H9 (cell line): Measurements from ENCODE around the gene TBC1D10B. TPM values are rescaled to one million over a fixed set of nuclear protein-coding genes. Genes with fewer than 3 reads are reported as not detected.

Experiments
- DNase-seq: peaks from one replicate; pipeline ENCODE4 v3.0.0-alpha.2; 2017
- H2AFZ ChIP-seq: one replicate; pipeline ENCODE4 v1.6.1; 2013; ENCODE audit warnings: mild to moderate bottlenecking, low read length, control low read depth, moderate library complexity
- H2AK5ac ChIP-seq: 2 replicates; pipeline ENCODE4 v1.6.1; 2013; ENCODE audit warnings: low read length, control low read depth, mixed read lengths; ENCODE audit not compliant: insufficient read length
- H2BK120ac ChIP-seq: one replicate; pipeline ENCODE4 v1.6.1; 2013; ENCODE audit warnings: low read depth, mild to moderate bottlenecking, low read length, control low read depth, inconsistent platforms; ENCODE audit not compliant: poor library complexity, severe bottlenecking
- H2BK12ac ChIP-seq: 2 replicates; pipeline ENCODE4 v1.6.1; 2013; ENCODE audit warnings: low read length, control low read depth, mixed read lengths, low read depth; ENCODE audit not compliant: insufficient read length
- H2BK15ac ChIP-seq: 2 replicates; pipeline ENCODE4 v1.6.1; 2013; ENCODE audit warnings: low read depth, low read length, control low read depth
- H2BK20ac ChIP-seq: one replicate; pipeline ENCODE4 v1.6.1; 2013; ENCODE audit warnings: low read depth, mild to moderate bottlenecking, low read length, control low read depth, inconsistent platforms; ENCODE audit not compliant: poor library complexity, severe bottlenecking
- H2BK5ac ChIP-seq: 2 replicates; pipeline ENCODE4 v1.6.1; 2013; ENCODE audit warnings: low read length, control low read depth, mixed read lengths; ENCODE audit not compliant: insufficient read length
- H3K14ac ChIP-seq: 2 replicates; pipeline ENCODE4 v1.6.1; 2013; ENCODE audit warnings: low read length, control low read depth; ENCODE audit not compliant: insufficient read depth
- H3K18ac ChIP-seq: 2 replicates; pipeline ENCODE4 v1.6.1; 2013; ENCODE audit warnings: low read depth, mild to moderate bottlenecking, mixed read lengths, low read length, control low read depth; ENCODE audit not compliant: insufficient read length
- H3K23ac ChIP-seq: 2 replicates; pipeline ENCODE4 v1.6.1; 2013; ENCODE audit warnings: low read length, control low read depth, mixed read lengths, low read depth; ENCODE audit not compliant: insufficient read length
- H3K23me2 ChIP-seq: 2 replicates; pipeline ENCODE4 v1.6.1; 2013; ENCODE audit warnings: low read depth, mild to moderate bottlenecking, mixed read lengths, low read length, control low read depth; ENCODE audit not compliant: insufficient read length, poor library complexity, severe bottlenecking
- H3K27ac ChIP-seq: 2 replicates; pipeline ENCODE4 v1.5.1; 2013; ENCODE audit warnings: low read length, control low read depth, mixed read lengths, low read depth; ENCODE audit not compliant: insufficient read length
- H3K27me3 ChIP-seq: 2 replicates; pipeline ENCODE4 v1.6.1; 2013; ENCODE audit warnings: low read length, control low read depth, inconsistent platforms; ENCODE audit not compliant: insufficient read depth
- H3K4ac ChIP-seq: 2 replicates; pipeline ENCODE4 v1.6.1; 2013; ENCODE audit warnings: low read depth, mild to moderate bottlenecking, control low read depth, inconsistent platforms, low read length, moderate library complexity
- H3K4me1 ChIP-seq: 2 replicates; pipeline ENCODE4 v1.6.1; 2013; ENCODE audit warnings: low read length, control low read depth, inconsistent platforms; ENCODE audit not compliant: insufficient read depth
- H3K4me2 ChIP-seq: 2 replicates; pipeline ENCODE4 v1.6.1; 2013; ENCODE audit warnings: low read length, control low read depth, mixed read lengths; ENCODE audit not compliant: insufficient read length, insufficient read depth
- H3K56ac ChIP-seq: 2 replicates; pipeline ENCODE4 v1.6.1; 2013; ENCODE audit warnings: low read depth, mild to moderate bottlenecking, mixed read lengths, low read length, control low read depth; ENCODE audit not compliant: insufficient read length
- H3K79me1 ChIP-seq: 2 replicates; pipeline ENCODE4 v1.6.1; 2013; ENCODE audit warnings: low read depth, mild to moderate bottlenecking, moderate library complexity, low read length, control low read depth, inconsistent platforms; ENCODE audit not compliant: insufficient read depth, poor library complexity, severe bottlenecking
- H3K79me2 ChIP-seq: 2 replicates; pipeline ENCODE4 v1.6.1; 2013; ENCODE audit warnings: low read length, control low read depth, inconsistent platforms; ENCODE audit not compliant: insufficient read depth
- H3K9ac ChIP-seq: 2 replicates; pipeline ENCODE4 v1.6.1; 2013; ENCODE audit warnings: low read length, control low read depth, mixed read lengths; ENCODE audit not compliant: insufficient read length; ENCODE audit errors: extremely low read depth
- H3K9me3 ChIP-seq: one replicate; pipeline ENCODE4 v1.6.1; 2013; ENCODE audit warnings: low read depth, low read length, inconsistent platforms; ENCODE audit not compliant: control insufficient read depth
- H3T11ph ChIP-seq: one replicate; pipeline ENCODE4 v1.6.1; 2013; ENCODE audit warnings: mild to moderate bottlenecking, low read length, control low read depth, inconsistent platforms
- H4K20me1 ChIP-seq: one replicate; pipeline ENCODE4 v1.6.1; 2013; ENCODE audit not compliant: control insufficient read depth, insufficient read length, insufficient read depth
- H4K5ac ChIP-seq: 2 replicates; pipeline ENCODE4 v1.6.1; 2013; ENCODE audit warnings: low read depth, mild to moderate bottlenecking, mixed read lengths, low read length, control low read depth; ENCODE audit not compliant: insufficient read length
- H4K8ac ChIP-seq: replicated peaks from 2 replicates; pipeline ENCODE4 v1.6.1; 2013; ENCODE audit warnings: low read length, control low read depth, mixed read lengths, low read depth; ENCODE audit not compliant: insufficient read length
- H4K91ac ChIP-seq: 2 replicates; pipeline ENCODE4 v1.6.1; 2013; ENCODE audit warnings: low read depth, mild to moderate bottlenecking, moderate library complexity, mixed read lengths, low read length, control low read depth; ENCODE audit not compliant: insufficient read length
- H3K27ac Mint-ChIP-seq, 3 experiments: 2 replicates in 2 of 3; 3 replicates in 1 of 3; pipeline ENCODE4 v1.8.0; 2020 to 2021; ENCODE audit warnings: mixed read lengths in 3 of 3, mild to moderate bottlenecking in 1 of 3, moderate library complexity in 1 of 3
- H3K27me3 Mint-ChIP-seq: 2 replicates; pipeline ENCODE4 v1.8.0; 2021; ENCODE audit warnings: low read depth, mild to moderate bottlenecking, moderate library complexity, mixed read lengths
- H3K36me3 Mint-ChIP-seq, 3 experiments: 2 replicates in 2 of 3; 3 replicates in 1 of 3; pipeline ENCODE4 v1.8.0; 2020 to 2021; ENCODE audit warnings: low read depth in 3 of 3, mixed read lengths in 3 of 3; ENCODE audit not compliant: insufficient read depth in 1 of 3
- H3K4me1 Mint-ChIP-seq, 2 experiments: 2 replicates each; pipeline ENCODE4 v1.8.0; 2020; ENCODE audit warnings: mixed read lengths in 2 of 2
- H3K4me3 Mint-ChIP-seq, 2 experiments: 2 replicates in 1 of 2; 3 replicates in 1 of 2; pipeline ENCODE4 v1.8.0; 2020 to 2021; ENCODE audit warnings: mild to moderate bottlenecking in 2 of 2, mixed read lengths in 2 of 2, moderate library complexity in 1 of 2
- H3K9me3 Mint-ChIP-seq, 2 experiments: 2 replicates in 1 of 2; 3 replicates in 1 of 2; pipeline ENCODE4 v1.8.0; 2020; ENCODE audit warnings: mild to moderate bottlenecking in 2 of 2, mixed read lengths in 2 of 2, moderate library complexity in 1 of 2
- whole genome bisulfite sequencing: extraction: QIAGEN DNeasy Blood & Tissue Kit; methylation state at CpG from one replicate; pipeline ENCODE4 v1.1.7; 2013; ENCODE audit warnings: missing lambda C conversion rate, low lambda C conversion rate, mixed read lengths; ENCODE audit not compliant: insufficient read length; ENCODE audit errors: extremely low coverage; 5-methylcytosine and 5-hydroxymethylcytosine counted together
- total RNA-seq: library from RNA; stranded (reverse); gene quantifications from 2 replicates; pipeline ENCODE4 v1.2.1, GENCODE V29; 2021
- TF ChIP-seq, protein P1 (sequence below): fragments of 200-600 bp; sonication (generic); conservative IDR thresholded peaks from 3 replicates; pipeline ENCODE4 v1.8.0; 2021; ENCODE audit warnings: antibody characterized with exemption, mild to moderate bottlenecking

TBC1D10B gene
- total RNA-seq, 1 experiment from 2014 or later: 25.6 TPM

DNA sequence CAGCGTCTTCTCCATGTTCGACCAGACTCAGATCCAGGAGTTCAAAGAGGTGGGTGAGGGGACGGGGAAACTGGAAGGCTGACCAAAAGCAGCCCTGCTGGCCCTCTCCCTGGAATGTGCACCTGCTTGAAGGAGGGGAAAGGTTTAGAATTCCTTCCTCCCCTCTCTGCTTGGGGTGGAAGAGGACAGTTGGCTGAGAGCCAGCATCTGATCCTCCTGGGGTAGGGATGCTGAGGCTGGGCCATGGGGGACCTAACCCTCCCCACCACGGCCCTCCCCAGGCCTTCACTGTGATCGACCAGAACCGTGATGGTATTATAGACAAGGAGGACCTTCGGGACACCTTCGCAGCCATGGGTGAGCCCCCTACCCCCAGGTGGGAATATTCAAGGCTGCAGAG lies 5.6 kb upstream of the TBC1D10B start:
- H2BK12ac ChIP-seq: no peak overlapping the region
- no peaks in the 10 kb centered on the region for H3K79me1 ChIP-seq
- H2AFZ ChIP-seq: no peak overlapping the region
- H3K27ac ChIP-seq: no peak overlapping the region
- no peak overlapping the region for H2AK5ac ChIP-seq
- H3K18ac ChIP-seq: no peak overlapping the region
- no peak overlapping the region for H2BK5ac ChIP-seq
- H3K23ac ChIP-seq: no peak overlapping the region
- H4K20me1 ChIP-seq: no peaks in the 10 kb centered on the region
- no peak overlapping the region for H3K4ac ChIP-seq
- H3K14ac ChIP-seq: no peak overlapping the region
- H3K9ac ChIP-seq: no peak overlapping the region
- no CpG with 5 or more reads among the region's 8 CpGs for WGBS
- Mint-ChIP-seq H3K27me3 (0 out of 2 replicates have a peak, but pooled peaks cover 2% of the 10 kb centered on the region), H3K36me3 (peaks cover 2 to 4% (median 2%) of the 10 kb centered on the region in 3 experiments; a peak in 4 of 7 replicates), H3K27ac (peak overlapping the region; percentile 31 to 73 (median 72); a peak in 3 of 7 replicates), H3K9me3 (peaks cover 0 to 2% of the 10 kb centered on the region in 2 experiments; a peak in 2 of 5 replicates), H3K4me3 (no peak overlapping the region), H3K4me1 (peaks cover 23 to 43% of the 10 kb centered on the region in 2 experiments)
- H3K4me1 ChIP-seq: no peaks in the 10 kb centered on the region; the same call in 1 of the 2 replicates
- H4K91ac ChIP-seq: no peak overlapping the region
- no peak for DNase-seq
- TF ChIP-seq, protein P1, sequence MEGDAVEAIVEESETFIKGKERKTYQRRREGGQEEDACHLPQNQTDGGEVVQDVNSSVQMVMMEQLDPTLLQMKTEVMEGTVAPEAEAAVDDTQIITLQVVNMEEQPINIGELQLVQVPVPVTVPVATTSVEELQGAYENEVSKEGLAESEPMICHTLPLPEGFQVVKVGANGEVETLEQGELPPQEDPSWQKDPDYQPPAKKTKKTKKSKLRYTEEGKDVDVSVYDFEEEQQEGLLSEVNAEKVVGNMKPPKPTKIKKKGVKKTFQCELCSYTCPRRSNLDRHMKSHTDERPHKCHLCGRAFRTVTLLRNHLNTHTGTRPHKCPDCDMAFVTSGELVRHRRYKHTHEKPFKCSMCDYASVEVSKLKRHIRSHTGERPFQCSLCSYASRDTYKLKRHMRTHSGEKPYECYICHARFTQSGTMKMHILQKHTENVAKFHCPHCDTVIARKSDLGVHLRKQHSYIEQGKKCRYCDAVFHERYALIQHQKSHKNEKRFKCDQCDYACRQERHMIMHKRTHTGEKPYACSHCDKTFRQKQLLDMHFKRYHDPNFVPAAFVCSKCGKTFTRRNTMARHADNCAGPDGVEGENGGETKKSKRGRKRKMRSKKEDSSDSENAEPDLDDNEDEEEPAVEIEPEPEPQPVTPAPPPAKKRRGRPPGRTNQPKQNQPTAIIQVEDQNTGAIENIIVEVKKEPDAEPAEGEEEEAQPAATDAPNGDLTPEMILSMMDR: no peak
- H2BK20ac ChIP-seq: peak overlapping the region; percentile 0
- H3K56ac ChIP-seq: no peak overlapping the region
- no peak overlapping the region for H2BK120ac ChIP-seq
- H3K9me3 ChIP-seq: no peaks in the 10 kb centered on the region
- 0 out of 2 replicates have a peak overlapping the region, but pooled peaks have one; percentile 49 for H2BK15ac ChIP-seq
- H3T11ph ChIP-seq: no peak overlapping the region
- no peak overlapping the region for H3K4me2 ChIP-seq
- H3K27me3 ChIP-seq: no peaks in the 10 kb centered on the region
- no peak overlapping the region for H4K8ac ChIP-seq
- no peaks in the 10 kb centered on the region; the same call in 1 of the 2 replicates for H3K79me2 ChIP-seq
- H4K5ac ChIP-seq: no peak overlapping the region
- peaks cover 13% of the 10 kb centered on the region for H3K23me2 ChIP-seq
